AG10803 (cell line): ENCODE results near the gene AK1.
A peak's percentile ranks its signal among the peaks of the same experiment; 100 is the strongest.

Experiments
- DNase-seq: peaks from one replicate; pipeline ENCODE4 v3.0.0; 2010; ENCODE audit warnings: low read depth
- H3K4me3 ChIP-seq: 2 replicates; pipeline ENCODE4 v1.5.1; 2011; ENCODE audit warnings: mild to moderate bottlenecking, low read length, control low read depth
- TF ChIP-seq, protein P1 (sequence below): conservative IDR thresholded peaks from 2 replicates; pipeline ENCODE4 v1.5.1; 2011; ENCODE audit warnings: mild to moderate bottlenecking, low read length, control low read depth, inconsistent platforms

The AK1 gene

DNA sequence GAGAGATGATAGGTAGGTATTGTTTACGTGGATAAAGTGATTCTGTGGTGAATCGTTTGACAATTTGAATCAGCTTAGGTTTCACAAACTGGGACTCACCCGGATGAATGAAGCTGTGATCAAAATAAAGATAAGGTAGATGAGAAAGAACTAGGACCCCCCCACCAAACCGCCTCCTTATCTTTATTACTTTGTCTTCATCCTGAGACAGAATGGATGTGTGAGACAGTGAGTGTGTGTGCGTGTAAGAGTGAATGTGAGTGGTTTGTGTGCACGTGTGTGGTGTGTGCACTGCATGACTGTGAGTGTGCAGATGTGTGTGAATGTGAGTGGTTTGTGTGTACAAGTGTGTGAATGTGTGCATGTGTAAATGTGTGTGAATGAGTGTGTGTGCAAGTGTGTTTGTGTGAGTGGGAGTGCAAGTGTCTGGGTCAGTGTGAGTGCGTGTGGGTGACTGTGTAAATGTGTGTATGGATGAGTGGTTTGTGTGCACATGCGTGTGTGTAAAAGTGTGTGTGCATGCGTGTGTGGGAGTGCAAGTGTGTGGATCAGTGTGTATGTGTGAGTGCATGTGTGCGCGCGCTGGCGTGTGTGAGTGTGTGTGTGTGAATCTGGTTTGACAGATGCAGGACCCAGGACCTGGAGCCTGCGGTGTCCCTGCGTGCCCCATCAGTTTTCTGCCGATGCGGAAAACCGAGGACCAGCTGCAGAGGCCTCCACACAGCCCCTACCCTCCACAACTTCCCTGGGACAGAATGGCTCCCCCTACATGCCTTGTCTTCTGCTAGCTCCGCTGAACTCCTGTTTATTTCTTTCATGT lies 11.6 kb downstream of the AK1 start:
- TF ChIP-seq, protein P1, sequence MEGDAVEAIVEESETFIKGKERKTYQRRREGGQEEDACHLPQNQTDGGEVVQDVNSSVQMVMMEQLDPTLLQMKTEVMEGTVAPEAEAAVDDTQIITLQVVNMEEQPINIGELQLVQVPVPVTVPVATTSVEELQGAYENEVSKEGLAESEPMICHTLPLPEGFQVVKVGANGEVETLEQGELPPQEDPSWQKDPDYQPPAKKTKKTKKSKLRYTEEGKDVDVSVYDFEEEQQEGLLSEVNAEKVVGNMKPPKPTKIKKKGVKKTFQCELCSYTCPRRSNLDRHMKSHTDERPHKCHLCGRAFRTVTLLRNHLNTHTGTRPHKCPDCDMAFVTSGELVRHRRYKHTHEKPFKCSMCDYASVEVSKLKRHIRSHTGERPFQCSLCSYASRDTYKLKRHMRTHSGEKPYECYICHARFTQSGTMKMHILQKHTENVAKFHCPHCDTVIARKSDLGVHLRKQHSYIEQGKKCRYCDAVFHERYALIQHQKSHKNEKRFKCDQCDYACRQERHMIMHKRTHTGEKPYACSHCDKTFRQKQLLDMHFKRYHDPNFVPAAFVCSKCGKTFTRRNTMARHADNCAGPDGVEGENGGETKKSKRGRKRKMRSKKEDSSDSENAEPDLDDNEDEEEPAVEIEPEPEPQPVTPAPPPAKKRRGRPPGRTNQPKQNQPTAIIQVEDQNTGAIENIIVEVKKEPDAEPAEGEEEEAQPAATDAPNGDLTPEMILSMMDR: no peak
- H3K4me3 ChIP-seq: no peak overlapping the region
- DNase-seq: no peak

DNA sequence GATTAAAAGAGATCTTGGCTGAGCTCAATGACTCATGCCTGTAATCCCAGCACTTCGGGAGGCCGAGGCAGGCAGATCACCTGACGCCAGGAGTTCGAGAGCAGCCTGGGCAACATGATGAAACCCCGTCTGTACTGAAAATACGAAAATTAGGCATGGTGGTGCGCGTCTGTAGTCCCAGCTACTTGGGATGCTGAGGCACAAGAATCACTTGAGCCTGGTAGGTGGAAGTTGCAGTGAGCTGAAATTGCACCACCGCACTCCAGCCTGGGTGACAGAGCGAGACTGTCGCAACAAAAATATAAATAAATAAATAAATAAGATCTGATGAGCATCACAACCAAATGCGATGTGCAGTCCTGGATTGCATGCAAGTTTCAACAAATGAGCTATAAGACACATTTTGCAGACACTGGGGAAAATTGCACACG lies 14.3 kb downstream of the AK1 start:
- TF ChIP-seq, protein P1: no peak
- no peak for DNase-seq
- no peak overlapping the region for H3K4me3 ChIP-seq

DNA sequence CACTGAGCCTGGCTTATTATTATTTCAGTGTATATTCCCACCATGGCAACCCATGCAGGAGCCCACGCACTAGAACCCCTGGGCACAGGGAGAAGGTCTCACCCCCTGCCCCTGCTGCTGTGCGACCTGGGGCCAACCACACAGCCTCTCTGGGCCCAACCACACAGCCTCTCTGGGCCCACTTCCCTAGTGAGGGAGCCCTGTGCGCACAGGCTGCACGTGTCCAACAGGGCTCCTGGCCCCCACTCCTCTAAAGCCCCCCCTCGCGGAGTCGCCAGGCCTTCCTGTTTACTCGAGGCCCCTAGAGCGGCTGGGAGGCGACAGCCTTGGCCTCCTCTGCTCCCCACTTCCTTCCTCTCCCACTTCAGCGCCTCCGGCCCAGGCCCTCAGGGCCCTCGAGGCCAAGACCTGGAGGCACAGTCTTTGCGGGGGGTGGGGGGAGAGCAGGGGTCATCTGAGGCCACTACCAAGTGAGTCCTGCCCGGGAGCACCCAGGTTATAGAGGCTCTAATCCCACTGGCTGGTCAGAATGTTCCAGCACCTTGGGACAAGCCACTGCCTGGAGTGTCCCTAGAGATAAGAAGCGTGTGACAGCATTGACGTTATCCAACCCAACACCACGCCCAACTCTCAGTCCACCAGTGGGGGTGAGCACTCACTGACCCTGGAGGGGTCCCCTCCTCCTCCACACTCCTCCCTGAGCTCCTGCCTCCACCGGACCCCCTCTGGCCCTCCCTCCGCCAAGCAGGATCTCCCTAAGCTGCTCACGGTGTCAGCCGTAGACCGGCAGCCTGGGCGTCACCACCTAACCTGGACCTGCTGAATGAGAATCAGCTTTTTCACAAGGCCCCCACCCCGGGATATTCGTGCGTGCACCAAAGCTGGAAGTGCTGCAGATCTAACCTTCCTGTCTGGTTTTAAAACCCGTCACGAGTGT lies 15.1 kb downstream of the AK1 start:
- TF ChIP-seq, protein P1: no peak
- no peak overlapping the region for H3K4me3 ChIP-seq
- no peak for DNase-seq

DNA sequence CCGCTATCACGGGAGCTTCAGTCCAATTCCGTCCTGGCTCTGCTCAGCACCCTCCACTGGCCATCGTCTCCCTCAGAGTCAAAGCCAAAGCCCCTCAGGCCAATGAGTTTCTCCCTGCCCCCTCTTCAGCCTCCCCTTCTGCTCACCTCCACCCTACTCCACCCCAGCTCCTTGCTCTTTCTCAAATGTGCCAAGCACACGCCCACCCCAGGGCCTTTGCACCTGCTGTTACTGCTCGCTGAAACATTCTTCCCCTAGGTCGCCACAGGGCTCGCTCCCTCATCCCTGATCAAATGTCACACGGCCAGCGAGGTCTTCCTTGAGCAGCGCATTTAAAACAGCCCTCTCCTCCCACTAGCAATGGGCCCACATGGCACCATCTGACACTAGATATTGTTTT lies 16.7 kb downstream of the AK1 start:
- no peak overlapping the region for H3K4me3 ChIP-seq
- TF ChIP-seq, protein P1: no peak
- DNase-seq: no peak

DNA sequence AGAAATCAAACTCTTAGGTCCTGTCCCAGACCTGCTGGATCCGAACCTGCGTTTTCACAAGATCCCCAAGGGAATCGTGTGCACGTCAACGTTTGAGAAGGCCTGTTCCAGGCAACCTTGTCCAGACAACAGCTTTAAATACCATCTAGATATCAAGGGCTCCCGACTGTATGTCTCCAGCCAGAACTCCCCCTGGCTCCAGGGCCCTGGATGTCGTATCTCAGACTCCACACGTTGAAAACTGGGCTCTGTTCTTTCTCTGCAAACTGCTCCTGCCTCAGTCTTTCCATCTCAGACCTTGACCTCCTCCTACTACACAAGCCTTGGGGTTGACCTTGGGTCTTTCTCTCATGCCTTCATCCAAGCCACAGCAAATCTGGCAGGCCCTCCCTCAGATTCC lies 17.2 kb downstream of the AK1 start:
- TF ChIP-seq, protein P1: no peak
- DNase-seq: no peak
- H3K4me3 ChIP-seq: no peak overlapping the region

DNA sequence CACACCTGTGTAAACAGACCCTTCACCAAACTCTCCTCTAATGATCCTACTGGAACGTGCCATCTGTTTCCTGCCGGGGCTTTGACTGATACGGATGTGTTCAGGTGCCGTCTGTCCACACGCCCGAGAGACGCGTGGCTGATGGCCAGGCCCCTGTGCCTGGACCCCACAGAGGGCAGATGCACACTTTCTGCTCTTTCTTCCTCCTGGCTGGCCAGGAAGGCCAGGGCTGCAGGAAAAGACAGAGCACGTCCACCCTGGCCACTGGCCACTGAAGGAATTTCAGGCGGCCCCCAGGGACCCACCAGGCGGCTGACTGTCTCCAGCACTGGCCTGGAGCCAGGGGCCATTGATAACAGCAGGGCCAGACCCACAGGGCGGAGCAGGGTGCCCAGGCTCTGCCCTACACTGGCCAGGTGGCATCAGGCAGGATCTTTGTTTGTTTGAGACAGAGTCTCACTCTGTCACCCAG lies 19.4 kb downstream of the AK1 start:
- peak; percentile 22 for DNase-seq
- H3K4me3 ChIP-seq: no peak overlapping the region
- TF ChIP-seq, protein P1: no peak

DNA sequence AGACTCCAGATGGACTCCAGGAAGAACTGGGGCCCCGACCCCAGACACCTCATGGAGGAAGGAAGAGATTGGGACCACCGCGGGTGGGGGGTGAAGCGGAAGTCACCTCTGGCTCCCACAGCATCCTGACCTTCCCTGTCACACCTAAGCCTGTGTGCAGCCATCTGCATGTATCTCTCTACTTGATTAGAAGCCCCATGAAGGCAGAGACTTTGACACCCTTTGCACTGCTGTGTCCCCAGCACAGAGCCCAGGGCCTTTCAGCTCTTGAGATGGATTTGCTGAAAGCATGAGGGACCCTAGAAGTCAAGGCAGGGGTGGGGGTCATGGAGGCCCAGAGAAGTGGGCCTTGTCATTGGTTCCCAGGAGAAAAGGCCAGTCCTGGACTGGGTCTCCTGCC lies 20.2 kb downstream of the AK1 start:
- TF ChIP-seq, protein P1: no peak
- H3K4me3 ChIP-seq: no peak overlapping the region
- no peak for DNase-seq
